NCI-H345 treated with DMSO at 0.1 percent for 48 hours (cell line): Measurements from ENCODE around the gene CXCL17.

Experiments
- DNase-seq: peaks from one replicate; lab custom pipeline; 2025; ENCODE audit not compliant: unreplicated experiment; lab: John Stamatoyannopoulos, UW

CXCL17 gene

GRCh38 chr19:42401365-42402303 lies 41.1 kb downstream of the CXCL17 start:
- DNase-seq: no peak

- DNase-seq: no peak
These were observed 42.3 kb downstream of the CXCL17 start for GRCh38 chr19:42400404-42400803.

- DNase-seq: no peak
These were observed 45.2 kb downstream of the CXCL17 start for GRCh38 chr19:42397263-42398166.

GRCh38 chr19:42396381-42397262 lies 46.1 kb downstream of the CXCL17 start:
- DNase-seq: peak; percentile 87

- DNase-seq: no peak
These were observed 48.0 kb downstream of the CXCL17 start for GRCh38 chr19:42394751-42395150.

GRCh38 chr19:42392165-42392564 lies 50.6 kb downstream of the CXCL17 start:
- DNase-seq: no peak

- DNase-seq: no peak
These were observed 52.8 kb downstream of the CXCL17 start, which contains the start of gene CNFN for GRCh38 chr19:42389899-42390298. CNFN (minus strand) TSS chr19:42390297; CDS start chr19:42389037, 1,260 bp downstream.

GRCh38 chr19:42388851-42389489 lies 53.8 kb downstream of the CXCL17 start:
- DNase-seq: no peak

- DNase-seq: peak; percentile 33
These were observed 55.6 kb downstream of the CXCL17 start for GRCh38 chr19:42386974-42387707.

GRCh38 chr19:42380155-42380554 lies 62.6 kb downstream of the CXCL17 start:
- no peak for DNase-seq
